Prostate gland (tissue), 2 donors: ENCODE data around the gene NSL1. TPM values are rescaled to one million over a fixed set of nuclear protein-coding genes. Genes with fewer than 3 reads are reported as not detected.

Experiments used
- DNase-seq: peaks from one replicate; pipeline ENCODE4 v3.0.0-alpha.2; 2019; ENCODE audit warnings: low spot score
- H3K27ac ChIP-seq, 2 donors: fragments of 200-600 bp; sonication (generic); 2 replicates each; pipeline ENCODE4 v1.5.1; 2017 to 2019
- H3K27me3 ChIP-seq: fragments of 200-600 bp; sonication (generic); replicated peaks from 2 replicates; pipeline ENCODE4 v1.5.1; 2019; ENCODE audit not compliant: insufficient read depth
- H3K36me3 ChIP-seq, 2 donors: fragments of 200-600 bp; sonication (generic); 1 replicate in 1 of 2; 2 replicates in 1 of 2; pipeline versions ENCODE4 v1.5.1 to v1.8.1; 2017 to 2019
- H3K4me1 ChIP-seq: fragments of 200-600 bp; sonication (generic); replicated peaks from 2 replicates; pipeline ENCODE4 v1.5.1; 2019
- H3K4me3 ChIP-seq, 2 donors: fragments of 200-600 bp; sonication (generic); 2 replicates each; pipeline ENCODE4 v1.5.1; 2017 to 2019
- H3K9me3 ChIP-seq: fragments of 200-600 bp; sonication (generic); 2 replicates; pipeline ENCODE4 v1.5.1; 2017
- CTCF ChIP-seq, 4 experiments: fragments of 200-600 bp in 2 of 4; fragments of 450-650 bp in 2 of 4; sonication (generic) in 2 of 4; IDR thresholded peaks; 1 replicate in 3 of 4; 2 replicates in 1 of 4; pipeline ENCODE4 v1.5.1; 2016 to 2019; ENCODE audit warnings: antibody characterized with exemption in 4 of 4, mild to moderate bottlenecking in 2 of 4, moderate library complexity in 2 of 4
- POLR2A ChIP-seq: fragments of 450-650 bp; IDR thresholded peaks from one replicate; pipeline ENCODE4 v1.6.1; 2016; ENCODE audit warnings: antibody characterized with exemption, mild to moderate bottlenecking
- POLR2AphosphoS5 ChIP-seq: sonication (generic); formaldehyde crosslinking; IDR thresholded peaks from one replicate; pipeline ENCODE4 v1.6.1; 2017; ENCODE audit warnings: antibody characterized with exemption
- WGBS: methylation state at CpG from one replicate; pipeline ENCODE4 v1.1.5; 2018; 5-methylcytosine and 5-hydroxymethylcytosine counted together
- intact Hi-C: fragments of 100-400 bp; cut with DNase I; formaldehyde crosslinking; loops from one replicate; pipeline ENCODE4 v1.14.2; 2022
- total RNA-seq, 2 donors: library from RNA; depleted of rRNA; stranded (reverse); fragments of >200 nt; gene quantifications; one replicate each; pipeline ENCODE4 v1.1.0, GENCODE V29; 2016

NSL1 gene
- total RNA-seq, 2 donors from 2014 or later: 31.6 to 42.6 TPM

GRCh38 chr1:212722270-212722957, 69.2 kb downstream of the NSL1 start:
- no peaks in the 10 kb centered on the region for H3K27me3 ChIP-seq
- H3K9me3 ChIP-seq: no peaks in the 10 kb centered on the region
- no peaks in the 10 kb centered on the region for H3K36me3 ChIP-seq
- H3K4me1 ChIP-seq: no peaks in the 10 kb centered on the region
- no peak overlapping the region for H3K27ac ChIP-seq
- TF ChIP-seq POLR2A (no peak), CTCF (IDR thresholded peaks at IDR 0.05) (no peak), POLR2AphosphoS5 (no peak)
- intact Hi-C loops: no loop called here
- WGBS: 61% methylated on average over 3 of the region's 3 CpGs
- no peak for DNase-seq
- H3K4me3 ChIP-seq: no peak overlapping the region

GRCh38 chr1:212721388-212722247, 70.0 kb downstream of the NSL1 start:
- H3K4me1 ChIP-seq: no peaks in the 10 kb centered on the region
- H3K36me3 ChIP-seq: no peaks in the 10 kb centered on the region
- no peaks in the 10 kb centered on the region for H3K9me3 ChIP-seq
- peak; percentile 67 for TF ChIP-seq POLR2AphosphoS5
- TF ChIP-seq CTCF (IDR thresholded peaks at IDR 0.05): no peak
- peak; percentile 66 for DNase-seq
- no peak overlapping the region for H3K27ac ChIP-seq
- WGBS: 61% methylated on average over 9 of the region's 9 CpGs
- H3K27me3 ChIP-seq: no peaks in the 10 kb centered on the region
- intact Hi-C loops: no loop called here
- H3K4me3 ChIP-seq: no peak overlapping the region

GRCh38 chr1:212719633-212720032, 71.9 kb downstream of the NSL1 start:
- no peak for DNase-seq
- no peak for TF ChIP-seq POLR2AphosphoS5
- TF ChIP-seq CTCF (IDR thresholded peaks at IDR 0.05): no peak
- no peak for TF ChIP-seq POLR2A
- H3K27me3 ChIP-seq: no peaks in the 10 kb centered on the region
- H3K36me3 ChIP-seq: no peaks in the 10 kb centered on the region
- H3K27ac ChIP-seq: no peak overlapping the region
- no peak overlapping the region for H3K4me3 ChIP-seq
- no peaks in the 10 kb centered on the region for H3K9me3 ChIP-seq
- no peaks in the 10 kb centered on the region for H3K4me1 ChIP-seq
- 94% methylated on average over 2 of the region's 2 CpGs for WGBS
- intact Hi-C loops: no loop called here

- 30% methylated on average over 4 of the region's 4 CpGs for WGBS
- no peaks in the 10 kb centered on the region for H3K36me3 ChIP-seq
- intact Hi-C loops: no loop called here
- DNase-seq: no peak
- no peak overlapping the region for H3K4me3 ChIP-seq
- H3K4me1 ChIP-seq: no peaks in the 10 kb centered on the region
- H3K27ac ChIP-seq: no peak overlapping the region
- H3K27me3 ChIP-seq: no peaks in the 10 kb centered on the region
- no peaks in the 10 kb centered on the region for H3K9me3 ChIP-seq
- no peak for TF ChIP-seq POLR2A
- no peak for TF ChIP-seq CTCF (IDR thresholded peaks at IDR 0.05)
Measured at GRCh38 chr1:212718499-212718898, 73.1 kb downstream of the NSL1 start.
